OCI-LY1 (cell line): Measurements from ENCODE around the gene FMN1.

Experiments used
- H2AFZ ChIP-seq: fragments of 200-600 bp; sonication (generic), shearing (Covaris generic); 2 replicates; pipeline ENCODE4 v1.6.0; 2014; ENCODE audit warnings: antibody characterized with exemption, mild to moderate bottlenecking, low read length
- H3F3A ChIP-seq: fragments of 200-600 bp; sonication (generic), shearing (Covaris generic); 2 replicates; pipeline ENCODE4 v1.6.0; 2014; ENCODE audit warnings: mild to moderate bottlenecking, antibody characterized with exemption, low read length, moderate library complexity; ENCODE audit not compliant: insufficient read depth
- H3K27ac ChIP-seq: fragments of 200-600 bp; sonication (generic); 2 replicates; pipeline ENCODE4 v1.5.1; 2014; ENCODE audit warnings: low read length, mixed run types, mild to moderate bottlenecking, low read depth; ENCODE audit not compliant: poor library complexity, severe bottlenecking
- H3K27me3 ChIP-seq: fragments of 200-600 bp; sonication (generic); 2 replicates; pipeline ENCODE4 v1.6.0; 2014; ENCODE audit warnings: antibody characterized with exemption, mild to moderate bottlenecking, low read length, moderate library complexity; ENCODE audit not compliant: insufficient read depth
- H3K36me3 ChIP-seq: fragments of 200-600 bp; sonication (generic); 2 replicates; pipeline ENCODE4 v1.6.1; 2014; ENCODE audit warnings: mild to moderate bottlenecking, antibody characterized with exemption, low read length, moderate library complexity, mixed read lengths; ENCODE audit not compliant: insufficient read depth
- H3K4me1 ChIP-seq: fragments of 200-600 bp; sonication (generic); 2 replicates; pipeline ENCODE4 v1.5.1; 2014; ENCODE audit warnings: mild to moderate bottlenecking, low read length, moderate library complexity; ENCODE audit not compliant: insufficient read depth, severe bottlenecking
- H3K4me2 ChIP-seq: fragments of 200-600 bp; sonication (generic), shearing (Covaris generic); 2 replicates; pipeline ENCODE4 v1.6.1; 2014; ENCODE audit warnings: low read length
- H3K4me3 ChIP-seq: fragments of 200-600 bp; sonication (generic); 2 replicates; pipeline ENCODE4 v1.5.1; 2014; ENCODE audit warnings: low read length, low read depth, mild to moderate bottlenecking, mixed read lengths; ENCODE audit not compliant: poor library complexity, severe bottlenecking
- H3K79me2 ChIP-seq: fragments of 200-600 bp; shearing (Covaris generic); 2 replicates; pipeline ENCODE4 v1.6.1; 2016; ENCODE audit warnings: mixed run types, low read length, mixed read lengths; ENCODE audit not compliant: insufficient read depth
- H3K9ac ChIP-seq: fragments of 200-600 bp; sonication (generic), shearing (Covaris generic); 2 replicates; pipeline ENCODE4 v1.6.1; 2014; ENCODE audit warnings: mild to moderate bottlenecking, low read length, mixed read lengths
- H3K9me2 ChIP-seq: fragments of 200-600 bp; sonication (generic), shearing (Covaris generic); 2 replicates; pipeline ENCODE4 v1.6.1; 2014; ENCODE audit warnings: low read depth, mild to moderate bottlenecking, low read length, mixed read lengths
- H3K9me3 ChIP-seq: fragments of 200-600 bp; shearing (Covaris generic); 2 replicates; pipeline ENCODE4 v1.6.1; 2014; ENCODE audit warnings: low read length, mixed read lengths
- H4K20me1 ChIP-seq: fragments of 200-600 bp; sonication (generic), shearing (Covaris generic); 2 replicates; pipeline ENCODE4 v1.6.0; 2016; ENCODE audit warnings: mild to moderate bottlenecking, low read length; ENCODE audit not compliant: insufficient read depth
- CTCF ChIP-seq: fragments of 200-600 bp; sonication (generic), shearing (Covaris generic); IDR thresholded peaks from 2 replicates; pipeline ENCODE4 v1.5.1; 2017; ENCODE audit warnings: mild to moderate bottlenecking, antibody characterized with exemption, low read length, moderate library complexity, mixed read lengths
- EZH2 ChIP-seq: fragments of 200-600 bp; sonication (generic), shearing (Covaris generic); IDR thresholded peaks from 2 replicates; pipeline ENCODE4 v1.8.0; 2017; ENCODE audit warnings: borderline replicate concordance, mixed run types, mild to moderate bottlenecking, antibody characterized with exemption, low read length, moderate library complexity, mixed read lengths

FMN1 gene

DNA sequence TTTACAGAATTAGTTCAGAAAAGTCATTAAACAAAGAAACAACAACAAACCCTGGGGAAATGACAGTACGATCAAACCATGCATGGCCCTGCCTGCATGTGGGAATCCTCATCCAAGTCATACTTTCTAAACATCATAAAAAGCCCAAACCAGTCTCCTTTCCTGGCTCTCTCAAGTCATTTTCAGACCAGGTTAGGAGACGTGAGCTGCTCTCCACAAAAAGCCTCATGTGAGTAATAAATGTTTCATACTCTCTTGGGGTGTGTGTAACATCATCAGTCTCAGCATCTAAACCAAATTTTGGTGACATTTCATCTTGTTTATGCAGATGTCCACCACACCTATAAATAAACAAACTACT, 457.8 kb downstream of the FMN1 start:
- Histone ChIP-seq H2AFZ (no peak overlapping the region), H3K27ac (no peak overlapping the region), H4K20me1 (no peaks in the 10 kb centered on the region), H3K4me1 (no peaks in the 10 kb centered on the region), H3K36me3 (no peaks in the 10 kb centered on the region), H3K4me2 (no peak overlapping the region), H3K9me2 (no peaks in the 10 kb centered on the region), H3K79me2 (no peaks in the 10 kb centered on the region), H3K4me3 (no peak overlapping the region), H3K9ac (no peak overlapping the region), H3F3A (no peaks in the 10 kb centered on the region), H3K9me3 (no peaks in the 10 kb centered on the region), H3K27me3 (no peaks in the 10 kb centered on the region)
- TF ChIP-seq CTCF (no peak), EZH2 (no peak)

- H3K9me3 ChIP-seq: no peaks in the 10 kb centered on the region
- no peaks in the 10 kb centered on the region for H4K20me1 ChIP-seq
- H3K27me3 ChIP-seq: no peaks in the 10 kb centered on the region
- no peak overlapping the region for H2AFZ ChIP-seq
- no peak overlapping the region for H3K27ac ChIP-seq
- no peaks in the 10 kb centered on the region for H3K36me3 ChIP-seq
- no peaks in the 10 kb centered on the region for H3K9me2 ChIP-seq
- TF ChIP-seq EZH2: no peak
- TF ChIP-seq CTCF: no peak
- H3K4me1 ChIP-seq: no peaks in the 10 kb centered on the region
- H3K4me3 ChIP-seq: no peak overlapping the region
- H3K9ac ChIP-seq: no peak overlapping the region
- H3K4me2 ChIP-seq: no peak overlapping the region
- no peaks in the 10 kb centered on the region for H3F3A ChIP-seq
- H3K79me2 ChIP-seq: no peaks in the 10 kb centered on the region
Observed at GRCh38 chr15:32735989-32736700, 458.4 kb downstream of the FMN1 start.

GRCh38 chr15:32733281-32733680, 461.2 kb downstream of the FMN1 start:
- Histone ChIP-seq H3F3A (no peaks in the 10 kb centered on the region), H2AFZ (no peak overlapping the region), H3K9ac (no peak overlapping the region)

More at GRCh38 chr15:32733281-32733680, 461.2 kb downstream of the FMN1 start:
- no peaks in the 10 kb centered on the region for H3K79me2 ChIP-seq
- no peaks in the 10 kb centered on the region for H3K36me3 ChIP-seq
- no peak overlapping the region for H3K4me2 ChIP-seq
- peaks cover 7% of the 10 kb centered on the region for H3K4me1 ChIP-seq
- TF ChIP-seq EZH2: no peak
- TF ChIP-seq CTCF: no peak
- no peaks in the 10 kb centered on the region for H3K9me3 ChIP-seq
- H4K20me1 ChIP-seq: no peaks in the 10 kb centered on the region
- H3K27me3 ChIP-seq: no peaks in the 10 kb centered on the region
- H3K9me2 ChIP-seq: no peaks in the 10 kb centered on the region
- no peak overlapping the region for H3K27ac ChIP-seq
- H3K4me3 ChIP-seq: no peak overlapping the region
